HCT116 (cell line): ENCODE measurements around the gene MRPL24. TPM values are rescaled to one million over a fixed set of nuclear protein-coding genes. Genes with fewer than 3 reads are reported as not detected.

Experiments
- ATAC-seq: fragments of 200-7000 bp; cut with Tn5 transposase; 2 replicates; pipeline ENCODE4 v1.9.1; 2020; ENCODE audit warnings: mild to moderate bottlenecking, moderate library complexity
- BruUV-seq: library from RNA; stranded (reverse); fragments of 400-500 nt; replicated peaks from 2 replicates; lab custom pipeline; 2021; lab: Mats Ljungman, UMichigan
- CTCF ChIA-PET: fragments of 300-600 bp; sonication (Branson Sonifier 250); formaldehyde crosslinking; loops from one replicate; lab custom pipeline; 2021; ENCODE audit warnings: antibody characterized with exemption; lab: Charles Lee
- POLR2A ChIA-PET: fragments of 300-600, 350-600 bp; sonication (Branson Sonifier 250); formaldehyde crosslinking; loops from one replicate; lab custom pipeline; 2021; ENCODE audit warnings: antibody characterized with exemption; lab: Charles Lee
- RAD21 ChIA-PET, 2 experiments: fragments of 300-600 bp; sonication (Branson Sonifier 250); formaldehyde crosslinking; loops; one replicate each; lab custom pipeline; 2023; ENCODE audit warnings: low total read pairs in 2 of 2; ENCODE audit not compliant: uncharacterized antibody in 2 of 2, unreplicated experiment in 2 of 2, low non-redundant PET in 1 of 2; lab: Charles Lee
- DNase-seq: peaks from one replicate; pipeline ENCODE4 v3.0.0-alpha.2; 2010; ENCODE audit warnings: low read depth, low spot score
- H2AFZ ChIP-seq: fragments of 200-600 bp; shearing (Covaris generic), sonication (generic); 2 replicates; pipeline ENCODE4 v1.6.1; 2017; ENCODE audit warnings: low read depth, mixed run types, mixed read lengths, antibody characterized with exemption, low read length; ENCODE audit not compliant: poor library complexity, severe bottlenecking
- H3K27ac ChIP-seq: 2 replicates; pipeline ENCODE4 v1.5.1; 2012; ENCODE audit warnings: low read depth, low read length
- H3K27me3 ChIP-seq: fragments of 200-600 bp; sonication (generic); 2 replicates; pipeline ENCODE4 v1.6.1; 2016; ENCODE audit warnings: mixed run types, low read length, mixed read lengths; ENCODE audit not compliant: insufficient read depth
- H3K36me3 ChIP-seq, 2 experiments: fragments of 200-500 bp in 1 of 2; fragments of 200-600 bp in 1 of 2; sonication (Bioruptor generic) in 1 of 2; sonication (generic) in 1 of 2; 2 replicates each; pipeline versions ENCODE4 v1.5.1 to v1.6.1; 2014 to 2016; ENCODE audit warnings: low read length in 2 of 2, inconsistent platforms in 1 of 2, mixed read lengths in 1 of 2, mixed run types in 1 of 2; ENCODE audit not compliant: insufficient read depth in 2 of 2, control insufficient read depth in 1 of 2
- H3K4me1 ChIP-seq, 2 experiments: fragments of 200-600 bp in 1 of 2; sonication (generic) in 1 of 2; 2 replicates each; pipeline versions ENCODE4 v1.5.1 to v1.6.1; 2012 to 2017; ENCODE audit warnings: low read length in 2 of 2, inconsistent platforms in 1 of 2, mild to moderate bottlenecking in 1 of 2, mixed read lengths in 1 of 2, mixed run types in 1 of 2, moderate library complexity in 1 of 2; ENCODE audit not compliant: insufficient read depth in 2 of 2, control insufficient read depth in 1 of 2
- H3K4me2 ChIP-seq: fragments of 200-600 bp; sonication (generic); 2 replicates; pipeline ENCODE4 v1.6.1; 2017; ENCODE audit warnings: mixed run types, low read length, mixed read lengths
- H3K4me3 ChIP-seq, 2 experiments: fragments of 200-600 bp in 1 of 2; sonication (generic) in 1 of 2; replicated peaks in 1 of 2; 2 replicates each; pipeline ENCODE4 v1.5.1; 2011 to 2016; ENCODE audit warnings: low read length in 2 of 2, control low read depth in 1 of 2, low read depth in 1 of 2, mild to moderate bottlenecking in 1 of 2, mixed read lengths in 1 of 2, mixed run types in 1 of 2
- H3K79me2 ChIP-seq: fragments of 200-600 bp; sonication (generic); 2 replicates; pipeline ENCODE4 v1.6.1; 2017; ENCODE audit warnings: mild to moderate bottlenecking, mixed run types, low read length, moderate library complexity, mixed read lengths; ENCODE audit not compliant: insufficient read depth
- H3K9ac ChIP-seq: fragments of 200-600 bp; sonication (generic); 2 replicates; pipeline ENCODE4 v1.6.1; 2016; ENCODE audit warnings: low read length, mixed read lengths
- H3K9me2 ChIP-seq: fragments of 200-600 bp; sonication (generic), shearing (Covaris generic); 2 replicates; pipeline ENCODE4 v1.6.1; 2017; ENCODE audit warnings: mixed run types, mild to moderate bottlenecking, moderate library complexity; ENCODE audit not compliant: insufficient read depth
- H3K9me3 ChIP-seq, 2 experiments: fragments of 200-500 bp in 1 of 2; fragments of 200-600 bp in 1 of 2; sonication (Bioruptor generic) in 1 of 2; sonication (generic) in 1 of 2; 2 replicates each; pipeline ENCODE4 v1.6.1; 2014 to 2017; ENCODE audit warnings: low read length in 2 of 2, mixed read lengths in 2 of 2, inconsistent platforms in 1 of 2, low read depth in 1 of 2, mild to moderate bottlenecking in 1 of 2, mixed run types in 1 of 2, moderate library complexity in 1 of 2; ENCODE audit not compliant: control insufficient read depth in 1 of 2, insufficient read depth in 1 of 2
- H4K20me1 ChIP-seq: fragments of 200-600 bp; sonication (generic), shearing (Covaris generic); 2 replicates; pipeline ENCODE4 v1.6.1; 2017; ENCODE audit warnings: mixed run types, mild to moderate bottlenecking, moderate library complexity; ENCODE audit not compliant: insufficient read depth
- CBX3 ChIP-seq: IDR thresholded peaks from 2 replicates; pipeline ENCODE4 v1.6.1; 2012; ENCODE audit warnings: low read depth
- CEBPB ChIP-seq: IDR thresholded peaks from 2 replicates; pipeline ENCODE4 v1.6.1; 2012; ENCODE audit warnings: low read depth
- CTCF ChIP-seq, 3 experiments: fragments of 200-600 bp in 1 of 3; sonication (generic) in 1 of 3; IDR thresholded peaks in 2 of 3; conservative IDR thresholded peaks in 1 of 3; 2 replicates each; pipeline ENCODE4 v1.5.1; 2012 to 2017; ENCODE audit warnings: low read depth in 2 of 3, low read length in 2 of 3, antibody characterized with exemption in 1 of 3, borderline replicate concordance in 1 of 3, control low read depth in 1 of 3, mild to moderate bottlenecking in 1 of 3, mixed read lengths in 1 of 3, mixed run types in 1 of 3, moderate library complexity in 1 of 3; ENCODE audit not compliant: insufficient read depth in 1 of 3
- EGR1 ChIP-seq: IDR thresholded peaks from 2 replicates; pipeline ENCODE4 v1.6.1; 2012; ENCODE audit warnings: low read depth
- ELF1 ChIP-seq: IDR thresholded peaks from 2 replicates; pipeline ENCODE4 v1.6.1; 2012; ENCODE audit warnings: low read depth, borderline replicate concordance
- FOSL1 ChIP-seq: IDR thresholded peaks from 2 replicates; pipeline ENCODE4 v1.6.1; 2012; ENCODE audit warnings: low read depth
- JUND ChIP-seq: IDR thresholded peaks from 2 replicates; pipeline ENCODE4 v1.6.1; 2012
- MAX ChIP-seq: IDR thresholded peaks from 2 replicates; pipeline ENCODE4 v1.6.1; 2012
- POLR2A ChIP-seq: IDR thresholded peaks from 2 replicates; pipeline ENCODE4 v1.7.0; 2011; ENCODE audit warnings: borderline replicate concordance; ENCODE audit not compliant: insufficient read depth, insufficient read length; ENCODE audit errors: extremely low read depth
- REST ChIP-seq: IDR thresholded peaks from 2 replicates; pipeline ENCODE4 v1.6.1; 2012; ENCODE audit warnings: low read depth
- SP1 ChIP-seq: IDR thresholded peaks from 2 replicates; pipeline ENCODE4 v1.6.1; 2012; ENCODE audit warnings: low read depth
- SRF ChIP-seq: IDR thresholded peaks from 2 replicates; pipeline ENCODE4 v1.6.1; 2012; ENCODE audit warnings: low read depth
- TCF7L2 ChIP-seq: IDR thresholded peaks from 2 replicates; pipeline ENCODE4 v1.7.0; 2011; ENCODE audit warnings: borderline replicate concordance, inconsistent platforms; ENCODE audit not compliant: insufficient read depth, insufficient read length; ENCODE audit errors: extremely low read depth
- YY1 ChIP-seq: IDR thresholded peaks from 2 replicates; pipeline ENCODE4 v1.6.1; 2011; ENCODE audit warnings: low read length, low read depth, moderate library complexity, mild to moderate bottlenecking; ENCODE audit not compliant: insufficient replicate concordance; ENCODE audit errors: extremely low read depth
- ZBTB33 ChIP-seq: IDR thresholded peaks from 2 replicates; pipeline ENCODE4 v1.6.1; 2011; ENCODE audit warnings: mild to moderate bottlenecking, low read length, moderate library complexity; ENCODE audit not compliant: insufficient replicate concordance; ENCODE audit errors: extremely low read depth
- ZFX ChIP-seq: fragments of 450-650 bp; IDR thresholded peaks from 2 replicates; pipeline ENCODE4 v1.6.1; 2017
- intact Hi-C: fragments of 100-400 bp; cut with micrococcal nuclease; formaldehyde crosslinking; loops from 2 replicates; pipeline ENCODE4 v1.10.0; 2022
- total RNA-seq: library from RNA; stranded (reverse); gene quantifications from one replicate; pipeline ENCODE4 v1.2.1, GENCODE V29; 2021; ENCODE audit not compliant: unreplicated experiment

The MRPL24 gene
- total RNA-seq, 1 experiment from 2014 or later = 111 TPM

- Histone ChIP-seq H3K4me2 (peak overlapping the region; percentile 85), H3K36me3 (no peaks in the 10 kb centered on the region), H3K4me1 (peaks cover 88 to 90% of the 10 kb centered on the region in 2 experiments), H2AFZ (no peak overlapping the region), H3K9me2 (no peaks in the 10 kb centered on the region), H4K20me1 (no peaks in the 10 kb centered on the region), H3K9me3 (no peaks in the 10 kb centered on the region), H3K79me2 (no peaks in the 10 kb centered on the region), H3K9ac (peak overlapping the region; percentile 37), H3K27ac (0 out of 2 replicates have a peak overlapping the region, but pooled peaks have one; percentile 66), H3K4me3 (no peak overlapping the region), H3K27me3 (no peaks in the 10 kb centered on the region)
- ChIA-PET POLR2A (interaction anchor here (0.9 to 3.6 kb wide), 6 partner anchors 11 to 50 kb away, joined by 3 to 22 read pairs (median 4); partner anchors contain the start of genes ISG20L2, METTL25B and MRPL24), RAD21 (interaction anchor here (1.3 to 3.8 kb wide), 2 partner anchors 15 to 22 kb away, joined by 4 to 11 read pairs (median 7); no protein-coding TSS in a partner anchor), CTCF (interaction anchor here (1.5 to 14.7 kb wide), 4 partner anchors 11 to 84 kb away, joined by 5 to 310 read pairs (median 32); partner anchors contain the start of genes ISG20L2 and METTL25B)
- DNase-seq = no peak
- TF ChIP-seq JUND (no peak), EGR1 (no peak), TCF7L2 (no peak), POLR2A (no peak), ZBTB33 (no peak), CEBPB (no peak), REST (no peak), CTCF (IDR thresholded peaks at IDR 0.05 in 2 of 3, conservative IDR thresholded peaks at IDR 0.05 in 1 of 3; ENCODE audit: borderline replicate concordance in 1 of 3, insufficient read depth in 1 of 3, low read depth in 2 of 3, low read length in 2 of 3) (no peak), YY1 (no peak), CBX3 (no peak), ZFX (no peak), MAX (no peak), SRF (no peak), ELF1 (no peak), SP1 (no peak), FOSL1 (no peak)
- intact Hi-C loops = no loop called here
- BruUV-seq = no TSS peak
- no peak for ATAC-seq
These were observed 29.7 kb downstream of the MRPL24 start for GRCh38 chr1:156711011-156711817.
